HUES6 (cell line): ENCODE measurements around the gene SCN1B.
A peak's percentile ranks its signal among the peaks of the same experiment; 100 is the strongest.

ENCODE experiments used
- H3K27ac ChIP-seq: 2 replicates; pipeline ENCODE4 v1.7.0; 2013; ENCODE audit warnings: low read depth, mild to moderate bottlenecking, low read length, inconsistent platforms
- H3K27me3 ChIP-seq: 2 replicates; pipeline ENCODE4 v1.6.1; 2013; ENCODE audit warnings: low read length; ENCODE audit not compliant: control insufficient read depth, insufficient read depth
- H3K36me3 ChIP-seq: 2 replicates; pipeline ENCODE4 v1.6.1; 2013; ENCODE audit warnings: low read length; ENCODE audit not compliant: control insufficient read depth, insufficient read depth
- H3K4me1 ChIP-seq: 2 replicates; pipeline ENCODE4 v1.6.1; 2013; ENCODE audit warnings: low read length; ENCODE audit not compliant: control insufficient read depth, insufficient read depth
- H3K4me3 ChIP-seq: 2 replicates; pipeline ENCODE4 v1.5.1; 2013; ENCODE audit warnings: low read depth, low read length
- H3K9ac ChIP-seq: one replicate; pipeline ENCODE4 v1.6.1; 2013; ENCODE audit warnings: mild to moderate bottlenecking, low read length
- H3K9me3 ChIP-seq: 2 replicates; pipeline ENCODE4 v1.6.1; 2013; ENCODE audit warnings: low read depth, low read length; ENCODE audit not compliant: control insufficient read depth, insufficient read depth

Gene SCN1B

GRCh38 chr19:35031072-35031881 is 1.0 kb downstream of the SCN1B start:
- Histone ChIP-seq H3K4me1 (peaks cover 10% of the 10 kb centered on the region; the same call in 1 of the 2 replicates), H3K36me3 (peaks cover 40% of the 10 kb centered on the region), H3K9ac (peak overlapping the region; percentile 63), H3K9me3 (no peaks in the 10 kb centered on the region), H3K27me3 (peaks cover 30% of the 10 kb centered on the region), H3K4me3 (peak overlapping the region; percentile 67), H3K27ac (no peak overlapping the region)

GRCh38 chr19:35032356-35032865 is 2.1 kb downstream of the SCN1B start:
- Histone ChIP-seq H3K9ac (no peak overlapping the region), H3K27me3 (peaks cover 30% of the 10 kb centered on the region), H3K27ac (no peak overlapping the region), H3K36me3 (peaks cover 28% of the 10 kb centered on the region), H3K4me1 (peaks cover 10% of the 10 kb centered on the region; the same call in 1 of the 2 replicates), H3K4me3 (no peak overlapping the region), H3K9me3 (no peaks in the 10 kb centered on the region)

DNA sequence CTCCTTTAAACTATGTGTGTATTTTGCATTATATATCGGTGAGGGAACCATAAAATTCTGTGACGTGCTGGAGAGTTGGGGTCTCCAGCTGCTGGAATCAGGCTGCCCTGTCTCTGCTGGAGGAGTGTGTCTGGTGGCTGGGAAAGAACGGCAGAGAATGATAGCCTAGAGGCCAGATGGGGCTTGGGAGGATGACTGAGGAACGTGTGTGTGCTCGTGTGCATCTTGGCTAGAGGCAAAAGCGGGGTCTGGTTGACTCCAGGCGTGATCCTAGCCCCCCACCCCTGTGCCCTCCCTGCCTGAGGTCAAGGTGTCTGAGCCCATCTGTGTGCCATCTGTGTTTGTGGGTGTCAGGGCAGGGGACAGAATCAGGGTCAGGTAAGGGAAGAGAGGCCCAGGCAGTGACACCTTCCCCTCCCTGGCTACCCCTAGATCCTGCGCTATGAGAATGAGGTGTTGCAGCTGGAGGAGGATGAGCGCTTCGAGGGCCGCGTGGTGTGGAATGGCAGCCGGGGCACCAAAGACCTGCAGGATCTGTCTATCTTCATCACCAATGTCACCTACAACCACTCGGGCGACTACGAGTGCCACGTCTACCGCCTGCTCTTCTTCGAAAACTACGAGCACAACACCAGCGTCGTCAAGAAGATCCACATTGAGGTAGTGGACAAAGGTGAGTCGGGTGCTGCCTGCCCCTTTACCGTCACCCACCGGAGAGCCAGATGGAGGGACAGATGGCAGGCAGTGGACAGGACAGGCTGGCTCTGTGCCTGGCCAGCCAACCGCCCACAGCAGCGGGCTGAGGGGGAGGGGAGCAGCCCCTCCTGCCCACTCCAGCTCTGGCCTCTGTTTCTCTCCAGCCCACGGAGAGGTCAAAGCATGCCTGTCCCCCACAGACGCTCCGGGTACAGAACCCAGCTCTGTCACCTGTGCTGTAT is 3.1 kb downstream of the SCN1B start:
- Histone ChIP-seq H3K36me3 (peaks cover 19% of the 10 kb centered on the region), H3K4me1 (peaks cover 10% of the 10 kb centered on the region; the same call in 1 of the 2 replicates), H3K9ac (no peak overlapping the region), H3K27ac (no peak overlapping the region), H3K4me3 (no peak overlapping the region), H3K27me3 (peaks cover 30% of the 10 kb centered on the region), H3K9me3 (no peaks in the 10 kb centered on the region)

DNA sequence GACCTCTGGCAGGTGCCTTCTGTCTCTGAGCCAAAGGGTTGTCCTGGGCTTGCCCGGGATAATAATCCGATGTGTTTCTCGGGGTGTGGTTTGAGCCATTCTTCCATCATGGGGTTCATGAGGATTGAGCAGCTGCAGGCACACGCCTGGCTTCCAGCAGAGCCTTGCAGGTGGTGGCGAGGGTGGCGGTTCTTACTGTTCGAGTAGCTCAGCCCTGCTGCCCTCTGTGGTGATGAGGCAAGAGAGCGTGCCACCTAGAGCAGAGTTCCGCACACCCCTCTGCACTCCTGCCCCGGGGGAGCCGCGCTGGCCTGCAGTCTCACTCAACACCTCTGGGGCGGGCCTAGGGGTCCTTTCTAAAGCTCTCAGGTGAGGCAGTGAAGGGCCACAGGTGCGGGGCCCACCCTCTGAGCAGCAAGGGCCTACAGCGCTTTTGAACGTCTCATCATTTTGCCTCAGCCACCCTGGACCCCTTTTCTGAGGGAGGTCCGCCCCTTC is 3.8 kb downstream of the SCN1B start:
- no peaks in the 10 kb centered on the region for H3K9me3 ChIP-seq
- H3K27me3 ChIP-seq = peaks cover 30% of the 10 kb centered on the region
- H3K4me3 ChIP-seq = no peak overlapping the region
- no peak overlapping the region for H3K9ac ChIP-seq
- peaks cover 17% of the 10 kb centered on the region for H3K36me3 ChIP-seq
- no peak overlapping the region for H3K27ac ChIP-seq
- peaks cover 10% of the 10 kb centered on the region; the same call in 1 of the 2 replicates for H3K4me1 ChIP-seq

DNA sequence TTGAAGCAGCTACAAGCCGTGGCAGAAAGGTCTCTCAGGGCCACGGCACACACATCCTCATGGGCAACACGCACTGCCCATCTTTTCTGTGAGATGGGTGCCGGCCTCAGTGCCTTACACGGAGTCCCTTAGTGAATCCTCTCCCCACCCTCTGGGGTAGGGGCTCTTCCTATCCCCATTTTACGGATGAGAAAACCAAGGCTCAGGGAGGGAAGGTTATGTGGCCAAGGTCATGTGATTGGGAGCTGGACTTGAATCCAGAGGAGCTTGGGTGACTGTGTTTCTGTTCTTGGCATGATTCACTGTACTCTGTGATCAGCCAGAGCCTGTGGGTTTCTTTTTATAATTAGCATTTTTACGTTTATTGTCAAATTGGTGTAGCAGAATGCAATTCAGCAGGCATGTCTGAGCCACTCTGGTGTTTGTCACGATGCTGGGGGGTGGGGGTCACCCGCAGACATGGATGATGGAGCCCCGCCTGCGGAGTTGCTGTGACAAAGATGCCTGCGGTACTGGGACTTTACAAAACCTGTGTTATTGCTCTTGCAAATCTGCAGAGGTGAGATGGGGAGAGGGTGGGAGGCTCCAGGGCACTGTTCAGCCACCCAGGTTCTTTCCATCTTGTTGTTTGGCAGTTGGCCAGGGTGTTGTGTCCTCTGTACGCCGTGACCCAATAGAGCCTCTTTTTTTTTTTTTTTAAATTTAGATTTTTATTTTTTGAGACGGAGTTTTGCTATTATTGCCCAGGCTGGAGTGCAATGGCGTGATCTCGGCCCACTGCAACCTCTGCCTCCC is 4.5 kb downstream of the SCN1B start:
- Histone ChIP-seq H3K4me1 (peaks cover 8% of the 10 kb centered on the region; the same call in 1 of the 2 replicates), H3K9me3 (no peaks in the 10 kb centered on the region), H3K36me3 (peaks cover 17% of the 10 kb centered on the region), H3K27me3 (peaks cover 28% of the 10 kb centered on the region), H3K4me3 (no peak overlapping the region), H3K27ac (no peak overlapping the region), H3K9ac (no peak overlapping the region)

DNA sequence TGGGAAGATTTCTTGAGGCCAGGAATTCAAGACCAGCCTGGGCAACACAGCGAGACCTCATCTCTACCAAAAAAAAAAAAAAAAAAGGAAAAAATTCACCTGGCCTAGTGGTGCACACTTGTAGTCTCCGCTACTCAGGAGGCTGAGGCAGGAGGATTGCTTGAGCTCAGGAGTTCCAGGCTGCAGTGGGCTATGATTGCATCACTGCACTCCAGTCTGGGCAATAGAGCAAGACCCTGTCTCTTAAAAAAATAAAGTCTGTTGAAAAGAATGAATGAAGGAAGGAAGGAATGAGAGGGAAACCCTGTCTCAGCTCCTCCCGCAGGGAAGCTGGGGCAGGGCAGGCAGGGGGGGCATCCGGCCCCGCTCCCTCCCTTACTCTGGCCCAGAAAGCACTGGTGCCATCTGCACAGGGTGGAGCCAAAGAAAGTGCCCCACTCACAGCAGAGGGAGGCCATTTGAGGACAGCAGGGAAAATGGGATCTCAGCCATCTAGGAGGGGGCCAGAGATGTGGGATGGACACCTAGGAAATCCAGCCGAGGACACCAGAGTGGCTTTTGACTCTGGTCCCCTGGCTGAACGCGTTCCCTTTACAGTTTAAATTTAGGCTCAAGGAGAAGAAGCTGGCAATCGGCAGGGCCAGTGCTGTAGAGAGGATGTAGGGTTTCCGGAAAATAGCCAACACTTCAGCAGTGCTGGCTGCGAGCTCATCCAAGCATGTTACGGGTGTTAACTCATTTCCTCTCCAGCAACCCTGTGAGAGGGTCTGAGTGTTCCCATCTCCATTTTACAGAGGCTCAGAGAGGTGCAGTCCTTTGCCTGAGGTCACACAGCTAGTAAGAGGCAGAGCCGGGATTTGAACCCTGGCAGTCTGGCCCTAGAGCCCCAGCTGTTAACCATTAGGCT is 7.7 kb downstream of the SCN1B start:
- Histone ChIP-seq H3K4me3 (no peak overlapping the region), H3K27me3 (peaks cover 4% of the 10 kb centered on the region), H3K36me3 (peaks cover 17% of the 10 kb centered on the region), H3K9me3 (no peaks in the 10 kb centered on the region), H3K27ac (no peak overlapping the region), H3K4me1 (peaks cover 23% of the 10 kb centered on the region), H3K9ac (peak overlapping the region; percentile 20)

GRCh38 chr19:35038623-35039512 is 8.6 kb downstream of the SCN1B start:
- H3K9me3 ChIP-seq = no peaks in the 10 kb centered on the region
- no peak overlapping the region for H3K4me3 ChIP-seq
- no peak overlapping the region for H3K27ac ChIP-seq
- H3K9ac ChIP-seq = no peak overlapping the region
- no peaks in the 10 kb centered on the region for H3K27me3 ChIP-seq
- H3K4me1 ChIP-seq = peaks cover 24% of the 10 kb centered on the region
- H3K36me3 ChIP-seq = peaks cover 10% of the 10 kb centered on the region

GRCh38 chr19:35039881-35040825 is 9.9 kb downstream of the SCN1B start:
- Histone ChIP-seq H3K9me3 (no peaks in the 10 kb centered on the region), H3K4me3 (peak overlapping the region; percentile 62), H3K9ac (peak overlapping the region; percentile 50), H3K27ac (no peak overlapping the region), H3K36me3 (no peaks in the 10 kb centered on the region), H3K27me3 (no peaks in the 10 kb centered on the region), H3K4me1 (peaks cover 35% of the 10 kb centered on the region)
